GM18517 (cell line): Measurements from ENCODE around the gene IL32.

Experiments
- ATAC-seq: cut with Tn5 transposase; IDR thresholded peaks from one replicate; pipeline ENCODE4 v1.9.1; 2021; ENCODE audit warnings: mild to moderate bottlenecking, moderate library complexity; ENCODE audit not compliant: unreplicated experiment

The IL32 gene

DNA sequence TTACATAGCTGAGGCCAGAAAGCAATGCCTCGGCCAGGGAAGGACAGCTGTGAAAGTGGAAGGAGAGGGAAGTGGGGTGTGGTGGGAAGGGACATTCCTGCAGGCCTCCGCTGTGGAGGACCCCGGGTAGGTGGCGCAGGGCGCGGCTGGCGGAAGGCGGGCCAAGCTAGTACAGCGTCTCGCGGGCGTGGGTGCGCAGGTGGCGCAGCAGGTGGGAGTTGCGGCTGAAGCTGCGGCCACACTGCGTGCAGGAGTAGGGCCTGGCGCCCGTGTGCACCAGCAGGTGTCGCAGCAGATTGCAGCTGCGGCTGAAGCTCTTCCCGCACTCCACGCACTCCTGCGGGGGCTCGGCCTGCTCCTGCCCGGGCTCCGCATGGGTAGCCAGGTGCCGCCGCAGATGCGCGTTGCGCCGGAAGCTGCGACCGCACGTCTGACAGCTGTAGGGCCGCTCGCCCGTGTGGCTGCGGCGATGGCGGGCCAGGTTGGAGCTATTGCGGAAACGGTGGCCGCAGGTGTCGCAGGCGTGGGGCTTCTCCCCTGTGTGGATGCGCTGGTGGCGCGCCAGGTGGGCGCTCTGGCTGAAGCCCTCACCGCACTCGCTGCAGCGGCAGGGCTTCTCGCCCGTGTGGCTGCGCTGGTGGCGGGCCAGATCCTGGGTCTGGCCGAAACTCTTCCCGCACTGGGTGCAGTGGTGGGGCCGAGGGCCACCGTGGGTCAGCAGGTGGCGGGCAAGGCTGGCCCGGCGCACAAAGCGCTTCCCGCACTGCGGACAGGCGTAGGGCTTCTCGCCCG, 23.7 kb downstream of the IL32 start:
- ATAC-seq: no peak

DNA sequence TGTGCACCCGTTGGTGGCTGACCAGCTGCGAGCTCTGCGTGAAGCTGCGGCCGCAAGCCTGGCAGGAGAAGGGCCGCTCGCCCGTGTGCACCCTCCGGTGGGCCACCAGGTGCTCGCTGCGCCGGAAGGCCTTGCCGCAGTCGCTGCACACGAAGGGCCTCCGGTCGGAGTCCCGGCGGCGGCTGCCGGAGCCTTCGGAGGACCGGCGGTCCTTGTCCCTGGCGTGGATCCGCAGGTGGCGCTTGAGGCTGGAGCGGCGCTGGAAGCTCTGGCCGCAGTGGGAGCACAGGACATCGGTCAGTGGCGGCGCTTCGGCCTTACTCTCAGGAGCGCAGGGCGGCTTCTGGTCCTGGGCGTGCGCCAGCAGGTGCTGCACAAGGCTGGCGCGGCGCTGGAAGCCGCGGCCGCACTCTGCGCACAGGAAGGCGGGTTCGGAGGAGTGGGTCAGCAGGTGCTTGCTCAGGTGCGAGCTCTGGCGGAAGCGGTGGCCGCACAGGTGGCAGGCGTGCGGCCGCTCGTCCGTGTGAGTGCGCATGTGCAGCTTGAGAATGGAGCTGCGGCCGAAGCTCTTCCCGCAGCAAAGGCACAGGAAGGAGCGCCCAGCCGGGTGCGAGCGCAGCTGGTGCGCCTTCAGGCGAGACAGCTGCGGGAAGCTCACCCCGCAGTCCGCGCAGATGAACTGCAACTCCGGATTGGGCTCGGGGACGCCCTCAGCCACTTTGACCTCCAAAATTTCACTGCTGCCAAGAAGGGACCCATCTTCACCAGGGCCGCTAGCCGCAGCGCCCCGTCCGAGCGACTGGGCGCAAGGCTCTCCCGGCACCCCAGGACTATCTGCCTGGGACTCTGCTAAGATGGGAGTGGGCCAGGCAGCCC, 24.5 kb downstream of the IL32 start:
- no peak for ATAC-seq

GRCh38 chr16:3091551-3091950, 26.1 kb downstream of the IL32 start:
- ATAC-seq: no peak

- no peak for ATAC-seq
Measured at GRCh38 chr16:3092501-3092941, 27.1 kb downstream of the IL32 start.

- no peak for ATAC-seq
Measured at GRCh38 chr16:3094289-3095027, 29.0 kb downstream of the IL32 start.

GRCh38 chr16:3095869-3096268, 30.4 kb downstream of the IL32 start:
- peak; percentile 70 for ATAC-seq

DNA sequence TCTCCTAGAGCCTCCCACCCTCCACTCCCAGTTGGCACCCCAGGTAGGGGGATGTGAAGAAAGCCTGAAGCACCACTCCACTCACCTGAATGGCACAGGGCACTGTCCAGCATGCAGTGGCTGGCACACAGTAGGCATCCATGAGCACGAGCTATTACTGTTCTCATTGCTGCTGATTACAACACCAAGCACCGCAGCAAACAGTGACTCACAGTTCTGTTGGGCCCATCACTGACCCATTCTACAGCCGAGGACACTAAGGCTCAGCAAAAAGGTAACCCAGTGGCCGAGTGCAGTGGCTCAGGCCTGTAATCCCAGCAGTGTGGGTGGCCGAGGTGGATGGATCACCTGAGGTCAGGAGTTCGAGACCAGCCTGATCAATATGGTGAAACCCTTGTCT, 30.9 kb downstream of the IL32 start:
- no peak for ATAC-seq

DNA sequence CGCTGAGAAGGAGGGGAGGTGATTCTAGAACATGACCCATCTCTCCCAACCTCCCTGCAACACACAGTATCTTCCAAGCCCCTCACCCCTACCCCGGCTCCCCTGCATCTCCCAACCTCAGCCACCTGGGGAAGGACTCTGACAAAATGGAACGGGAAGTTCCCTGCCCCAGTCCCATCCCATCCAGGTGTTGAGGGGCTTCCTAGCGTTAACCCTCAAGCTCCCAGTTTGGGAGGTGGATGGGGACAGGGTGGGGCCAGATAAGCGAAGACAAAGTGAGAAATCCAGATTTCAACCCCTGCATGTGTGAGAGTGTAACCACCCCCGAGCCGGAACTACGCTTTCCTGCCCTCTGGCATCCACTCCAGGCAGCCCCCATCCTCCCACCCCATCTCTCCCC, 31.8 kb downstream of the IL32 start:
- no peak for ATAC-seq

DNA sequence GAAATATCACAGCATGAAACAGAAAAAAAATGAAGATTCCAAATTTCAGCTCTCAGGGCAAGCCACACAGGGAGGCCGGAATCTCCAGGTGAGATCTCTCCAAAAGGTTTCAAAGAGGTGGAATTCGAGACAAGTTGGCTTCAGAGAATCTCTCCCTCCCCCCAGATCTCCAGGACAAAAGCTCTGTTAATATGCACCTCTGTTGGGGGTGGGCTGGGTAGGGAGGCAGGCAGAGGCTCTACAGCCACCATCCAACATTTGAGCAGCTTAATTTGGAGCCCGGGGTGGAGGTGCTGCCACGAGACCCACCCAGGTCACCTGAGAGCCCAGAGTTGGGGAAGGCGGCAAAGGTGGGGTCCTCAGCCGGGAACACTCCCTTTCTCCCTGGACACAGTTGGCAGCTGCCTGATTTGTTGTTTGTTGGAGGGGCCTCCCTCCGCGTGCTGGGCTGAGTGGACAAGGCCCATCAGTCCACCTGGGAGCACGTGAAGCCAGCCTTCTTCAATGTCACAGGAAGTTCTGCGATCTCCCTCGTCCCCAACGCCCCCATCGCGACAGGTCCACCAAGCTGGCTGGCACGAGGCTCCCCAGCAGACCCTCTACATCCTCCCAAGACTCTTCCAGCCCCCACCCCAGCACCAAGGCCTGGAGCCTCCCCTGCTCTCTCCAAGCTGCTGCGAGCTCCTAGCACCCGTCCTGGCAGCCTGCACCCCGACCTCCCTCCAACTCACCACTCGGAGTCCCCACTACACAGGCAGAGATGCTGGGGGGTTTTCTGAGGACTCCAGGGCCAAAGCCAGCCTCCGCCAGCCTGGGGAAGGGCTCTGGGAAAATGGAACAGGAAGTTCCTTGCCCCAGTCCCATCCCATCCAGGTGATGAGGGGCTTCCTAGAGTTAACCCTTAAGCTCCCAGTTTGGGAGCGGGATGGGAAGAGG, 33.3 kb downstream of the IL32 start, which contains the start of gene ZSCAN10:
Gene ZSCAN10 (minus strand): TSS at position 836 of the 936 bp plus-strand sequence. CDS start 6,357 bp downstream, outside the sequence.
- no peak for ATAC-seq

DNA sequence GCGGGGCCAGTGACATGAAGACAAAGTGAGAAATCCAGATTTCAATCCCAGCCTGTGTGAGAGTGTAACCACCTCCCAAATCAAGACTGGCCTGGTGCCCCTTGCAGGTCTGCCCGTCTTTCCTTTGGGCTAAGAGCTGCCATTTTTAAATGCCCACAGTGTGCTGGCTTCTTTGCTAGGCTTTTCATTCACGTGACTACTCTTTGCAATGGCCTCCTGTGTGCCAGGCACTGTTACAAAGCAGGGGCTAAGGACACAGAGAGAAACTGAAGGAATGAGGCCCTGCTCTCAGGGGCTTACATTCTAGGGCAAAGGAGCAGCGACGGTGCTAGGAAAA, 33.9 kb downstream of the IL32 start:
- no peak for ATAC-seq

GRCh38 chr16:3099732-3100499, 34.5 kb downstream of the IL32 start:
- ATAC-seq: no peak

DNA sequence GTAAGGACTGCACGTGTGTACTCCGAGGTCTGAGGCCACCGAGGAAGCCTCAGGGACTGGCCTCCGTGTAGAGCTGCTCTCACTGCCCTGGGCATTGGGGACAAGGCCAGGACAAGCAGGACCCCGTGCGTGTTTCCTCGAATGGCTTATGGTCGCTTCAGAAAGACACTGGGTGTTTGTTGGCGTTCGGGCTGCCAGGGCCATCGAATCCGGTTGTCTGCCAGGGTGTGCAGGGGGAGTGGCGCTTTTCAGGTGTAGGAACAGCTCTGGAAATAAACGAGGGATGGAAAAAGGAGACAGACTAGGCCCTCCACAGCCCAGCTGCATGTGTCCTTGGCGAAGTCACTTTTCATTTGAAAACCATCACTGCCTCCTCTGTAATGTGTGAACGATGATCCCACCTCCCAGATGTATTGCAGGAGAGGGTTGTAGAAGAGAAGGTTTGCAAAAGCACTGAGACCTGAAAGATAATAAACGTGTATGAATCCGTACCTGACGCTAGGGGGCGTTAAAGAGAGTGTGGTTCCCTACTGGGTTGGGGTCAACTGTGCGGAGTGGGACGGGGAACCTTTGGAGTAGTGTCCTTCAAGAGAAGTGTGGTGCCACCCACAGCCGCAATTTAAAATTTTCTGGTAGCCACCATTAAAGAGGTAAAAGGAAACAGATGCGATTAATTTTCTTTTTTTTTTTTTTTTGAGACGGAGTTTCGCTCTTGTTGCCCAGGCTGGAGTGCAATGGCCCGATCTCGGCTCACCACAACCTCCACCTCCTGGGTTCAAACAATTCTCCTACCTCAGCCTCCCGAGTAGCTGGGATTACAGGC, 35.8 kb downstream of the IL32 start:
- no peak for ATAC-seq

GRCh38 chr16:3101841-3102470, 36.5 kb downstream of the IL32 start:
- ATAC-seq: no peak

GRCh38 chr16:3106205-3106928, 40.9 kb downstream of the IL32 start:
- peak; percentile 60 for ATAC-seq

- ATAC-seq: no peak
Measured at GRCh38 chr16:3112058-3112880, 46.8 kb downstream of the IL32 start, which contains the start of gene ZNF205. Gene ZNF205 (plus strand): TSS chr16:3112586. CDS start chr16:3113431, 845 bp downstream.

DNA sequence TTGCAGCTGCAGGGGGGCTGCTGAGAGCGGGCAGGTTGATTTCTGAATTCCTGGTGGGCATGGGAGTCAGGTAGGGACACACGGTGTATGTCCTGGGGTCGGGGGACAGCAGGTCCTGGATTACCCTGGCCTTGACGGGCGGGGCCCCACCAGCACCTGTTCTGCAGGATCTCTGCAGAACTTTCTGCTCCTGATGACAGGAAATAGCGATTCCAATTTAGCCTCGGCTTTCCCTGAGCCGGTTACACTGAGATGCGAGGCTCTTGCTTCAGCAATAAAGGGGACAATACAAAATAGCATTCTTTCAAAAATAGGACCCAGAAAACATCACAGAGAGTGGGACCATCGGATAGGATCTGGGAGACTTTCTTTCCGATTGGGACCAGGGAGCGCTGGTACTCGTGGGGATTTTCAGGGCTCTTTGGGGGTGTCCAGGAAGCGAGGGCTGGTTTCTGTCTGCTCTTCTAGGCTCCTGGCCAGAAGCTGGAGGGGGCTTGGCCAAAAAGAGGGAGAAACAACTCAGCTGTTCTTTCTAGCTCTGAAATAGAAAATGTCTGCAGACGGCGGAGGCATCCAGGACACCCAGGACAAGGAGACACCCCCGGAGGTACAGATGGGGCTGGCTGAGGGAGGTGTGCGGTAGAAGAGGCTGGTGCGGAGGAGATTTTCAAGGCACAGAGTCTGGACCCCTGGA, 47.6 kb downstream of the IL32 start:
- ATAC-seq: no peak
